Measurements from ENCODE around the gene SLC5A9.

Gene SLC5A9

GRCh38 chr1:48227165-48228013 is 4.9 kb downstream of the SLC5A9 start:
- no peaks in the 10 kb centered on the region for H3K4me1 ChIP-seq (ENCODE audit: control insufficient read depth, low read depth, low read length)
- H3K9ac ChIP-seq (ENCODE audit: low read length) = no peak overlapping the region
- no peaks in the 10 kb centered on the region for H3K27me3 ChIP-seq (ENCODE audit: control insufficient read depth, insufficient read depth, low read length)
- no peaks in the 10 kb centered on the region for H3K36me3 ChIP-seq (ENCODE audit: control insufficient read depth, low read depth, low read length)
- no peak overlapping the region for H3K27ac ChIP-seq (ENCODE audit: low read length)
- H3K4me3 ChIP-seq (ENCODE audit: low read length) = no peak overlapping the region
- H3K9me3 ChIP-seq (ENCODE audit: control insufficient read depth, low read depth, low read length) = no peaks in the 10 kb centered on the region

- no peaks in the 10 kb centered on the region for H3K27me3 ChIP-seq (ENCODE audit: control insufficient read depth, insufficient read depth, low read length)
These were observed 5.6 kb downstream of the SLC5A9 start for GRCh38 chr1:48228156-48228555.

DNA sequence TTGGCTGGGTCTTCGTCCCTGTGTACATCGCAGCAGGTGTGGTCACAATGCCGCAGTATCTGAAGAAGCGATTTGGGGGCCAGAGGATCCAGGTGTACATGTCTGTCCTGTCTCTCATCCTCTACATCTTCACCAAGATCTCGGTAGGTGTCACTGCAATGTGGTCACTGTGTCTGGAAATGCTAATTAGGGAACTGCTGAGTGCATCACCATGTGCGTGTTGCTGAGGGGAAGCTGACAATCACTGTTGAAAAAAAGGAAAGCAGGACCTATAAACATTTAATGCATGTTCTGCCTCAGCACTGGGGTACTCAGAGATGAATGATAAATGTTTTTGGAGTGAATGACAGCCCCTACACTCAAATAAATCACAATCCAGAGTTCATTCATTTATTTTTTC is 6.8 kb downstream of the SLC5A9 start:
- Histone ChIP-seq H3K27ac (ENCODE audit: low read length) (no peak overlapping the region), H3K27me3 (ENCODE audit: control insufficient read depth, insufficient read depth, low read length) (no peaks in the 10 kb centered on the region), H3K9ac (ENCODE audit: low read length) (no peak overlapping the region), H3K4me3 (ENCODE audit: low read length) (no peak overlapping the region), H3K4me1 (ENCODE audit: control insufficient read depth, low read depth, low read length) (no peaks in the 10 kb centered on the region), H3K36me3 (ENCODE audit: control insufficient read depth, low read depth, low read length) (no peaks in the 10 kb centered on the region), H3K9me3 (ENCODE audit: control insufficient read depth, low read depth, low read length) (no peaks in the 10 kb centered on the region)

More at GRCh38 chr1:48228156-48228555, 5.6 kb downstream of the SLC5A9 start:
- no peaks in the 10 kb centered on the region for H3K36me3 ChIP-seq (ENCODE audit: control insufficient read depth, low read depth, low read length)
- H3K9ac ChIP-seq (ENCODE audit: low read length) = no peak overlapping the region
- H3K4me3 ChIP-seq (ENCODE audit: low read length) = no peak overlapping the region
- H3K4me1 ChIP-seq (ENCODE audit: control insufficient read depth, low read depth, low read length) = no peaks in the 10 kb centered on the region
- H3K9me3 ChIP-seq (ENCODE audit: control insufficient read depth, low read depth, low read length) = no peaks in the 10 kb centered on the region
- no peak overlapping the region for H3K27ac ChIP-seq (ENCODE audit: low read length)

- H3K36me3 ChIP-seq (ENCODE audit: control insufficient read depth, low read depth, low read length) = no peaks in the 10 kb centered on the region
- H3K4me3 ChIP-seq (ENCODE audit: low read length) = no peak overlapping the region
- no peak overlapping the region for H3K9ac ChIP-seq (ENCODE audit: low read length)
- H3K4me1 ChIP-seq (ENCODE audit: control insufficient read depth, low read depth, low read length) = no peaks in the 10 kb centered on the region
- no peaks in the 10 kb centered on the region for H3K9me3 ChIP-seq (ENCODE audit: control insufficient read depth, low read depth, low read length)
- H3K27ac ChIP-seq (ENCODE audit: low read length) = no peak overlapping the region
- H3K27me3 ChIP-seq (ENCODE audit: control insufficient read depth, insufficient read depth, low read length) = no peaks in the 10 kb centered on the region
These were observed 7.7 kb downstream of the SLC5A9 start for GRCh38 chr1:48230236-48230635.

DNA sequence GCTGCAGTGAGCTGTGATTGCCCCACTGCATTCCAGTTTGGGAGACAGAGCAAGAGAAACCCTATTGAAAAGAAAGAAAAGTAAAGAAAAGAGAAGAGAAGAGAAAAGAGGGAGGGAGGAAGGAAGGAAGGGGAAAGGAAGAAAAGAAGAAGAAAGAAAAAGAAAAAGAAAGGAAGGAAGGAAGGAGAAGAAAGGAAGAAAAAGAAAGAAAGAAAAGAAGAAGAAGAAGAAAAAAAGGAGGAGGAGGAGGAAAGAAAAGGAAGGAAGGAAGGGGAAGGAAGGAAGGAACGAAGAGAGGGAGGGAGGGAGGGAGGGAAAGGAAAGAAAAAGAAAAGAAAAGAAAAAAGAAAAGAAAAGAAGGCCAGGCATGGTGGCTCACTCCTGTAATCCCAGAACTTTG is 10.2 kb downstream of the SLC5A9 start:
- H3K27ac ChIP-seq (ENCODE audit: low read length) = no peak overlapping the region
- H3K4me3 ChIP-seq (ENCODE audit: low read length) = no peak overlapping the region
- no peaks in the 10 kb centered on the region for H3K36me3 ChIP-seq (ENCODE audit: control insufficient read depth, low read depth, low read length)
- H3K4me1 ChIP-seq (ENCODE audit: control insufficient read depth, low read depth, low read length) = no peaks in the 10 kb centered on the region
- no peaks in the 10 kb centered on the region for H3K9me3 ChIP-seq (ENCODE audit: control insufficient read depth, low read depth, low read length)
- no peaks in the 10 kb centered on the region for H3K27me3 ChIP-seq (ENCODE audit: control insufficient read depth, insufficient read depth, low read length)
- no peak overlapping the region for H3K9ac ChIP-seq (ENCODE audit: low read length)

DNA sequence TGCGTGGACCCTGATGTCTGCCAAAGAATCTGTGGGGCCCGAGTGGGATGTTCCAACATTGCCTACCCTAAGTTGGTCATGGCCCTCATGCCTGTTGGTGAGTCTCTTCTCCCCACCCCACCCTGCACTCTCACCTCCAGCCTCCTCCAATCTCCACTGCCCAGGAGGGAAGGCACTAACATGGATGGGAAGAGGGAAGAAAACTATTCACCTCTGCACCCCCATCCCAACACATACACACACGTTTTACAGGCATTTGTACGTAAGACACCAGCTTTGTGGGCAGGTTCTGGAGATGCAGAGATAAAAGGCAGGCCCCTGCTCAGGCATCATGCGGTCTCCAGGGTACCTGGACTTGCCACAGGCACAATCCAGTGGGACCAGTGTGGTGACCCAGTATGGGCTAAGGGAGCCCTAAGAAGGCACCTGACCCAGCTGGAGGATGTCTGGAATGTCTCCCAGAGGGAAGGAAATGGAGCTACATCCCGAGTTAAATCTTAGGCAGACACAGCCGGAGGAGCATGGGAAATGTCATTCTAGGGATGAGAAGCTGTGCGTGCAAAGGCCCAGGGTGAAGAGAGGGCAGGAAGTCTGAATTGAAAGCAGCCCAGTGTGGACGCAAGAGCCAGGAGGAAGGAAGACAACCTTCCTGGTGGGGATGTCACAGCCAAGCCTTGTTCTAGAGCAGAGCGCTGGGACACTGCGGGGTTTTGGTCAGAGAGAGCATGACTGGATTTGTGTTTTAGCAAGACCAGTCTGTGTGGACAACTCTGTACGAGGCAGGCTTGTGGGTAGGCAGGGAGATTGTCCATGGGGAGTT is 11.4 kb downstream of the SLC5A9 start:
- Histone ChIP-seq H3K27me3 (ENCODE audit: control insufficient read depth, insufficient read depth, low read length) (no peaks in the 10 kb centered on the region), H3K27ac (ENCODE audit: low read length) (no peak overlapping the region), H3K4me1 (ENCODE audit: control insufficient read depth, low read depth, low read length) (no peaks in the 10 kb centered on the region), H3K9me3 (ENCODE audit: control insufficient read depth, low read depth, low read length) (no peaks in the 10 kb centered on the region), H3K36me3 (ENCODE audit: control insufficient read depth, low read depth, low read length) (no peaks in the 10 kb centered on the region), H3K9ac (ENCODE audit: low read length) (no peak overlapping the region), H3K4me3 (ENCODE audit: low read length) (no peak overlapping the region)

DNA sequence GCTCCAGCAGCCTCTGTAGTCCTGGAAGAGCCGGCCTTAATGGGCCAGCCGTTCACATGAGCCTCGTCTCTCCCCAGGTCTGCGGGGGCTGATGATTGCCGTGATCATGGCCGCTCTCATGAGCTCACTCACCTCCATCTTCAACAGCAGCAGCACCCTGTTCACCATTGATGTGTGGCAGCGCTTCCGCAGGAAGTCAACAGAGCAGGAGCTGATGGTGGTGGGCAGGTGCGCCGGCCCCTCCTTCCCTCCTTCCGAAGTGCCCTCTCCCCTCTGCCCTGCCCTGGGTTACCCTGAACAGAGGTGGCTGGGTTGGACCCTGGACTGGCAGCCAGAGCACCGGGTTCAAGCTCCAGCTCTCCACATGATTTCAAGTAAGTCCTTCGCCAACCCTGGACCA is 13.1 kb downstream of the SLC5A9 start:
- H3K4me3 ChIP-seq (ENCODE audit: low read length) = no peak overlapping the region
- H3K9ac ChIP-seq (ENCODE audit: low read length) = no peak overlapping the region
- no peaks in the 10 kb centered on the region for H3K9me3 ChIP-seq (ENCODE audit: control insufficient read depth, low read depth, low read length)
- H3K27me3 ChIP-seq (ENCODE audit: control insufficient read depth, insufficient read depth, low read length) = no peaks in the 10 kb centered on the region
- H3K27ac ChIP-seq (ENCODE audit: low read length) = no peak overlapping the region
- no peaks in the 10 kb centered on the region for H3K4me1 ChIP-seq (ENCODE audit: control insufficient read depth, low read depth, low read length)
- H3K36me3 ChIP-seq (ENCODE audit: control insufficient read depth, low read depth, low read length) = no peaks in the 10 kb centered on the region

GRCh38 chr1:48236716-48237470 is 14.4 kb downstream of the SLC5A9 start:
- no peak overlapping the region for H3K27ac ChIP-seq (ENCODE audit: low read length)
- no peak overlapping the region for H3K9ac ChIP-seq (ENCODE audit: low read length)
- no peaks in the 10 kb centered on the region for H3K9me3 ChIP-seq (ENCODE audit: control insufficient read depth, low read depth, low read length)
- H3K4me1 ChIP-seq (ENCODE audit: control insufficient read depth, low read depth, low read length) = no peaks in the 10 kb centered on the region
- H3K27me3 ChIP-seq (ENCODE audit: control insufficient read depth, insufficient read depth, low read length) = no peaks in the 10 kb centered on the region
- no peaks in the 10 kb centered on the region for H3K36me3 ChIP-seq (ENCODE audit: control insufficient read depth, low read depth, low read length)
- H3K4me3 ChIP-seq (ENCODE audit: low read length) = no peak overlapping the region

DNA sequence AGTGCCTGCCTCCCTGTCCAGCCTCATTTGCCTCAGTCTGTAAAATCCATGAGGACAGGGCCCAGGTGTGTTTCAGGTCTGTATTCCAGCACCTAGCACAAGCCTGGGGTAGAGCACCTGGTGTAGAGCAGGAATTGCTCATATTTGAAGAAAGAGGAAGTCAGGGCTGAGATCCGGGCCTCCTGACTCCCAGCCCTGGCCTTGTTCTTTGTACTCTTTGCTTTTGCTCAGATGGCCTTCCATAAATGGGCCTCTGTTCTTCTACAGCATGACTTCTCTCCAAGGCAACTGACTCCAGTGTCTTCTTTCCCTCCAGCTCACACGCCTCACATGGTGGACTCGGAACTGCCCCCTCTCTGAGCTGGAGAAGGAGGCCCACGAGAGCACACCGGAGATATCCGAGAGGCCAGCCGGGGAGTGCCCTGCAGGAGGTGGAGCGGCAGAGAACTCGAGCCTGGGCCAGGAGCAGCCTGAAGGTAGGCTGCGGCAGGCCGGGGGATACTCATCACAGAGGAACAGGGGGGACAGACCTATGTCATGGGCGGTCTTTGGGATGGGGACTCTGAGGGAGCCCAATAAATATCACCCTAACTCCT is 19.7 kb downstream of the SLC5A9 start:
- Histone ChIP-seq H3K9ac (ENCODE audit: low read length) (no peak overlapping the region), H3K4me3 (ENCODE audit: low read length) (no peak overlapping the region)

DNA sequence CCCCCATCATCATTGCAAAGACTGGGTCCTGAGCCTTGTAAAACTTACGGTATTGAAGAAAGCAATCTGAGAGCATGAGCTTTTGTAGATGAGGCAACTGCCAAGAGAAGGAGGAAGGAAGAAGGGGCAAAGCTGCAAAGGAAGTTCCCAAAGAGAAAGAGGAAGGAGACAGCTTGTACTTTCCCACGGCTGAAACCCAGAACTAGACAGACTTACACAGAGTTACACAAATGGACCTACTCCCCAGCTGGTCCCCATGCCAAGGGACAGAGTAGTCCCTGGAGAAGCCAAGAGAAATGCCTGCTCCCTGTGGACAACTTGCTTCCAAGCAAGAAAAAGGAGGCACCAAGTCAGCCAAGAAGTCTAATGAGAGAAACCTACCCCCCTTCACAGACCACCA is 22.6 kb downstream of the SLC5A9 start:
- H3K9me3 ChIP-seq (ENCODE audit: control insufficient read depth, low read depth, low read length) = no peaks in the 10 kb centered on the region
- no peaks in the 10 kb centered on the region for H3K4me1 ChIP-seq (ENCODE audit: control insufficient read depth, low read depth, low read length)
- no peaks in the 10 kb centered on the region for H3K36me3 ChIP-seq (ENCODE audit: control insufficient read depth, low read depth, low read length)
- H3K27ac ChIP-seq (ENCODE audit: low read length) = no peak overlapping the region
- H3K9ac ChIP-seq (ENCODE audit: low read length) = no peak overlapping the region
- H3K27me3 ChIP-seq (ENCODE audit: control insufficient read depth, insufficient read depth, low read length) = no peaks in the 10 kb centered on the region
- no peak overlapping the region for H3K4me3 ChIP-seq (ENCODE audit: low read length)

More for the DNA sequence above, 19.7 kb downstream of the SLC5A9 start:
- no peaks in the 10 kb centered on the region for H3K4me1 ChIP-seq (ENCODE audit: control insufficient read depth, low read depth, low read length)
- no peaks in the 10 kb centered on the region for H3K9me3 ChIP-seq (ENCODE audit: control insufficient read depth, low read depth, low read length)
- no peaks in the 10 kb centered on the region for H3K36me3 ChIP-seq (ENCODE audit: control insufficient read depth, low read depth, low read length)
- H3K27ac ChIP-seq (ENCODE audit: low read length) = no peak overlapping the region
- no peaks in the 10 kb centered on the region for H3K27me3 ChIP-seq (ENCODE audit: control insufficient read depth, insufficient read depth, low read length)

- no peak overlapping the region for H3K27ac ChIP-seq (ENCODE audit: low read length)
- H3K9ac ChIP-seq (ENCODE audit: low read length) = no peak overlapping the region
- no peak overlapping the region for H3K4me3 ChIP-seq (ENCODE audit: low read length)
- no peaks in the 10 kb centered on the region for H3K4me1 ChIP-seq (ENCODE audit: control insufficient read depth, low read depth, low read length)
- no peaks in the 10 kb centered on the region for H3K36me3 ChIP-seq (ENCODE audit: control insufficient read depth, low read depth, low read length)
- no peaks in the 10 kb centered on the region for H3K27me3 ChIP-seq (ENCODE audit: control insufficient read depth, insufficient read depth, low read length)
- H3K9me3 ChIP-seq (ENCODE audit: control insufficient read depth, low read depth, low read length) = no peaks in the 10 kb centered on the region
These were observed 24.2 kb downstream of the SLC5A9 start for GRCh38 chr1:48246727-48247126.
